Brain microvascular endothelial cell (primary cell): Measurements from ENCODE around the gene FAM174B.

Source experiments
- DNase-seq: peaks from one replicate; pipeline ENCODE4 v3.0.0-alpha.2; 2020
- H3K27ac ChIP-seq: fragments of 250-450 bp; sonication (Bioruptor Pico); 2 replicates; pipeline ENCODE4 v1.5.1; 2020; ENCODE audit warnings: mild to moderate bottlenecking, moderate library complexity
- H3K27me3 ChIP-seq: fragments of 250-450 bp; sonication (Bioruptor Pico); replicated peaks from 2 replicates; pipeline ENCODE4 v1.5.1; 2020; ENCODE audit warnings: mild to moderate bottlenecking
- H3K36me3 ChIP-seq: fragments of 250-450 bp; sonication (Bioruptor Pico); replicated peaks from 2 replicates; pipeline ENCODE4 v1.5.1; 2020; ENCODE audit warnings: mild to moderate bottlenecking
- H3K4me3 ChIP-seq: 2 replicates; pipeline ENCODE4 v1.5.1; 2011; ENCODE audit warnings: low read depth, mild to moderate bottlenecking, control low read depth, low read length, moderate library complexity
- CTCF ChIP-seq: IDR thresholded peaks from 2 replicates; pipeline ENCODE4 v1.5.1; 2011; ENCODE audit warnings: low read depth, mild to moderate bottlenecking, moderate library complexity, low read length, control low read depth, inconsistent platforms; ENCODE audit errors: missing control alignments
- in situ Hi-C: cut with HindIII; loops from 2 replicates; pipeline ENCODE4 v1.10.0; 2017; ENCODE audit warnings: low sequenced_read_pairs, low pct_ligation_motif_present

The FAM174B gene

GRCh38 chr15:92667970-92668485 lies 12.5 kb upstream of the FAM174B start:
- Histone ChIP-seq H3K27me3 (peaks cover 2% of the 10 kb centered on the region), H3K27ac (no peak overlapping the region), H3K4me3 (no peak overlapping the region), H3K36me3 (no peaks in the 10 kb centered on the region)
- no peak for TF ChIP-seq CTCF
- in situ Hi-C loops, result no loop called here
- no peak for DNase-seq

GRCh38 chr15:92667287-92667904 lies 11.8 kb upstream of the FAM174B start:
- no peak overlapping the region for H3K27ac ChIP-seq
- H3K27me3 ChIP-seq, result peaks cover 2% of the 10 kb centered on the region
- H3K36me3 ChIP-seq, result no peaks in the 10 kb centered on the region
- DNase-seq, result no peak
- in situ Hi-C loops, result no loop called here
- no peak for TF ChIP-seq CTCF
- H3K4me3 ChIP-seq, result no peak overlapping the region

DNA sequence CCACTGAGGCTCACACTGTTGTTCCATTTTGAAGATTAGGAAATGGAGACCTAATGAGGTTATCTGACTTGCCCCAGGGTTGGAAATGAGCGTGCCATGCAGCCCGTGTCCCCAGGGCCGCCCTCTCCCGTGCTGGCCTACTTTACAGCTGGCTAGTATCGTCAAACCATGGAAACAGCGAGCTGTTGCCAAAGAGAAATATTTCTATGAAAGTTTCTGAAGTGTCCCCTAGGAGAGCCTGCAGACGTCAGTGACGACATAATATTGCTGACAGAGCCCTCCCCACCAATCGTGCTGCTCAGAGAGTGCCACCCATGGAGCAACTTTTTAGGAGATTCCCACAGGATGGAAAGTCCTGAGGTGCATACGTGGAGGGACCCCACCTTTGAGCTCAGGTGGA lies 11.2 kb upstream of the FAM174B start:
- no peak for TF ChIP-seq CTCF
- H3K4me3 ChIP-seq, result no peak overlapping the region

GRCh38 chr15:92665100-92665555 lies 9.6 kb upstream of the FAM174B start:
- in situ Hi-C loops, result no loop called here

More for the DNA sequence above, 11.2 kb upstream of the FAM174B start:
- H3K27me3 ChIP-seq, result peaks cover 2% of the 10 kb centered on the region
- no peak for DNase-seq
- in situ Hi-C loops, result no loop called here
- H3K27ac ChIP-seq, result no peak overlapping the region
- no peaks in the 10 kb centered on the region for H3K36me3 ChIP-seq

GRCh38 chr15:92664178-92664900 lies 8.8 kb upstream of the FAM174B start:
- H3K27ac ChIP-seq, result no peak overlapping the region
- no peak overlapping the region for H3K4me3 ChIP-seq
- DNase-seq, result no peak
- TF ChIP-seq CTCF, result no peak
- in situ Hi-C loops, result no loop called here
- H3K27me3 ChIP-seq, result no peaks in the 10 kb centered on the region
- H3K36me3 ChIP-seq, result no peaks in the 10 kb centered on the region

More at GRCh38 chr15:92665100-92665555, 9.6 kb upstream of the FAM174B start:
- no peak for TF ChIP-seq CTCF
- no peak overlapping the region for H3K4me3 ChIP-seq
- H3K36me3 ChIP-seq, result no peaks in the 10 kb centered on the region
- no peak overlapping the region for H3K27ac ChIP-seq
- no peak for DNase-seq
- no peaks in the 10 kb centered on the region for H3K27me3 ChIP-seq
